ENCODE data around the gene MED22.

The MED22 gene

GRCh38 chr9:133361507-133362092, 13.7 kb upstream of the MED22 start:
- no peak for TF ChIP-seq CTCF (conservative IDR thresholded peaks at IDR 0.05; ENCODE audit: low read length)
- DNase-seq (ENCODE audit: low read depth): no peak
- H3K4me3 ChIP-seq (ENCODE audit: low read length): no peak overlapping the region

- TF ChIP-seq CTCF (conservative IDR thresholded peaks at IDR 0.05; ENCODE audit: low read length): no peak
Observed at GRCh38 chr9:133360400-133361393, 12.8 kb upstream of the MED22 start.

GRCh38 chr9:133359399-133360175, 11.7 kb upstream of the MED22 start:
- DNase-seq (ENCODE audit: low read depth): no peak
- peak; percentile 44 for TF ChIP-seq CTCF (conservative IDR thresholded peaks at IDR 0.05; ENCODE audit: low read length)
- no peak overlapping the region for H3K4me3 ChIP-seq (ENCODE audit: low read length)

More at GRCh38 chr9:133360400-133361393, 12.8 kb upstream of the MED22 start:
- DNase-seq (ENCODE audit: low read depth): no peak
- H3K4me3 ChIP-seq (ENCODE audit: low read length): no peak overlapping the region

GRCh38 chr9:133357656-133358055, 9.7 kb upstream of the MED22 start:
- DNase-seq (ENCODE audit: low read depth): no peak
- TF ChIP-seq CTCF (conservative IDR thresholded peaks at IDR 0.05; ENCODE audit: low read length): no peak
- peak overlapping the region; percentile 70 for H3K4me3 ChIP-seq (ENCODE audit: low read length)

GRCh38 chr9:133356391-133357091, 8.6 kb upstream of the MED22 start, which contains the start of the genes SURF1 and SURF2:
Gene SURF1, minus strand, starts transcription at chr9:133356487. Its CDS starts 34 bp downstream, at chr9:133356453.
Gene SURF2, plus strand, starts transcription at chr9:133356550. Its CDS starts 43 bp downstream, at chr9:133356593.
- TF ChIP-seq CTCF (conservative IDR thresholded peaks at IDR 0.05; ENCODE audit: low read length): no peak
- peak within 1 kb of the TSS; percentile 70 for H3K4me3 ChIP-seq (ENCODE audit: low read length)
- peak; percentile 68 for DNase-seq (ENCODE audit: low read depth)

GRCh38 chr9:133355881-133356357, 8.0 kb upstream of the MED22 start:
- no peak for TF ChIP-seq CTCF (conservative IDR thresholded peaks at IDR 0.05; ENCODE audit: low read length)
- DNase-seq (ENCODE audit: low read depth): no peak
- peak overlapping the region; percentile 70 for H3K4me3 ChIP-seq (ENCODE audit: low read length)
